Activated CD4-positive, alpha-beta T cell treated with anti-CD3 and anti-CD28 coated beads, Interleukin-10, Interleukin-2, amounts not matched to agents 100 ng/mL and 50 ng/mL, durations not matched to agents 16 hours and 8 hours (primary cell): Measurements from ENCODE around the gene EIF6.
"Not testable (repeated sequence)": the region's sequence is repeated elsewhere in the genome, so short reads cannot be mapped to it uniquely, and the experiment has no call there.

Experiments used
- DNase-seq: peaks from one replicate; pipeline ENCODE4 v3.0.0-alpha.2; 2020

EIF6 gene

DNA sequence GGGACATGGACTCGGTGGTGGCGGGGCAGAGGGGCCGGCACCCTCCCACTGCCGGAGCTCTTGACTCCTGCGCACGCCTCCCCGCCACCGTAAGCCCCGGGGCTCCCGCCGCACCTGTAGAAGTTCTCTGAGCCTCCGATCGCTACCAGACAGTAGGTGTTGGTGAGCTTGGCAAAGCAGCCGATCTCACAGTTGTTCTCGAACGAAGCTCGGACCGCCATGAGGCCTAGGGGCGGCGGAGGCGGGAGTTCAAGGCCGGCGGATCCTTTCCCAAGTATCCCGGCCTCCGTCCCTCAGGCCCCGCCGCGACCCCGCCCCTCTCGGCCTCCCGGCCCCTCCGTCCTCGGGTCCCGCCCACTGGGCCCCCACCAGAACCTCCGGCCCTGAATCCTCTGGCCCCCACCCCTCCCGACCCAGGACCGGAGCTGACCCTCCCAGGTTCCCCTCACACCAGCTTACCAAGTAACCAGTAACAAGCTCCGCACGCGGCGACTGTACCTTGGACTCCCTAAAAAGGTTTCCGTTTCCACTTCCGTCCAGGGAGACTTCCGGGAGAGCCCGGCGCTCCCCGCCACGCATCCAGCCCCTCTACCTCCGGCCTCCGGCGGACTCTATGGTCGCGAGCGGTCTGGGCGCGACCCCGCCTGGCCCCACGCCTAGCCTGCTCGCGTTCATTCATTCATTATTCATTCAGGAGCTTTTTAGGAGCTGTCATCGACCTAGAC, at the start of gene EIF6:
Gene EIF6, minus strand, starts transcription at position 506 of the 725 bp plus-strand sequence. Its CDS starts 285 bp downstream, at position 221.
- peak; percentile 91 for DNase-seq

- DNase-seq: no peak
These were observed 49.0 kb upstream of the EIF6 start for GRCh38 chr20:35333606-35334005.

DNA sequence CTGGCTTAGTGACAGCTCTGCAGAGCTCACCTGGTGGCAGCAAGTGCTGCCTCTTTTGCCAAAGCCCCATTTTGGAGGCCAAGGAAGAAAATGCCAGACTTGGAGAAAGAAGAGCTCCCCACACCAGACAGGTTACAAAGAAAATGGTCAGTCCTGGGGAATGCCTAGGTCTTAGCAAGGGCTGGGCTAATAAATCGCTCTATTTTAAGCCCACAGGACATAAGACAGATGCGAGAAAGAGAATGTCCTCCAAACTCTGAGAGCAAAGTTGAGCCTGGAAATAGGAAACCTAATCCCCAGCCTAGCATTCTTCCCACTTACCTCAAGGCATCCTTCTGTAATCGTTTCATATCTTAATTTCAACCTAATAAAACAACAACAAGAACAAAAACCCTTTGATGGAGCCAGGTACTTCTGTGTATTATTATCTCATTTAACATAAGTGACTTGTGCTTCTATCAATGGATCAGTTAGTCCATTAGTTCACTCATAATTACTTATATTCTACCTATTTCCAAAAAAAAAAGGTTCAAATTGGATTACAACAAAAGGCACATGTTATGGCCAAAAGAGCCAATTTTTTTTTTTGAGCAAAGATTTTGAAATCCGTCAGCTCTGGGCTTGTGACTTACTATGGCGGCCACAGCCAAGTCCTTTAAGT, 48.1 kb upstream of the EIF6 start:
- DNase-seq: no peak

DNA sequence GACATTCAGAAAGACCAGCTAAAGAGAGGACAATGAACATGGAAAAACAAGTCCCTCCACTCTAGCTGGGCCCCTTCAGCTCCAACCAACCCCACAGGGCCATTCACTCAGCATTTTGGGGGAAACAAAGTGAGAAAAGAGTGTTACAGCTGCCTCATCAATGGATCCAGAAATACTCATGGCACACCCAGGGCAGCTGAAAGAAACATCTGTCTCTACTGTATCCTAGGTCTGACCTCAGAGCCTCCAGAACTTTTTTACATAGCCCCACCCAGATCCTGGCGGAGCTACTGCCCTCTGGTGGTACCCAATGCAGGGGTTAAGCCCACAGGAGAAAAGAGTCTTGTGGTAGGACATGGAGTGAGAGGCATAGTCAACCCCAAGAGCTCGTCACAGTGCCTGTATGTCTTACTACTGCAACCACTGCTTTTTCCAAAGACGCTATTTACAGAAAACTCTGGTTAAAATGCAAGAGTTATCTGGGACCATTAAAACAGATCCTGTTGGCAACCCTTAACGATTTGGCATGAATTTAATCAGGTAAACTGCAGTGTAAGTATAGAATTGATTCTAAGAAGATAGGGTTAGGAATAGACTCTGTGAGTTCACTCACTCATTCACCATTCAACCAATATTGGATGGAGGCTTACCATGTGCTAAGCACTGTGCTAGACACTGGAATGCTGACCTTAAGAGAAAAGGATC, 45.0 kb upstream of the EIF6 start:
- peak; percentile 81 for DNase-seq

DNA sequence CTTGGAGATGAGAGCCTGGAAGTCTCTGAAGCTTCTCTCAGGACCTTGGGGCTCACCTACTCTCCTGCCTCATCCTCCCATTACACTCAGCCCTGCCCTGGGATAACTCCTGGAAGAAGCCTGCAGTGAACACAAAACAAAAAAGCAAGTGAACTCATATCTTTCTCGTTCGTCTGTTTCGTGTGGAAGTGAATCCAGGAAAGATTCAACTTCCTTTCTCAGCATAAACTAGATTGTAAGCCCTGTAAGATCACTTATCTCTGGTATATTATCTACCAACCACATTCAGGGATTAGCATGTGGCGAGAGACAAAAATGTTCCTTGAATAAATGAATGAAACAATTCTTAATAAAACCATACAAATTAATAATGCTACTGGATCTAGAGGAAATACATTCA, 44.1 kb upstream of the EIF6 start:
- no peak for DNase-seq

GRCh38 chr20:35328095-35328685, 43.6 kb upstream of the EIF6 start:
- DNase-seq: no peak

DNA sequence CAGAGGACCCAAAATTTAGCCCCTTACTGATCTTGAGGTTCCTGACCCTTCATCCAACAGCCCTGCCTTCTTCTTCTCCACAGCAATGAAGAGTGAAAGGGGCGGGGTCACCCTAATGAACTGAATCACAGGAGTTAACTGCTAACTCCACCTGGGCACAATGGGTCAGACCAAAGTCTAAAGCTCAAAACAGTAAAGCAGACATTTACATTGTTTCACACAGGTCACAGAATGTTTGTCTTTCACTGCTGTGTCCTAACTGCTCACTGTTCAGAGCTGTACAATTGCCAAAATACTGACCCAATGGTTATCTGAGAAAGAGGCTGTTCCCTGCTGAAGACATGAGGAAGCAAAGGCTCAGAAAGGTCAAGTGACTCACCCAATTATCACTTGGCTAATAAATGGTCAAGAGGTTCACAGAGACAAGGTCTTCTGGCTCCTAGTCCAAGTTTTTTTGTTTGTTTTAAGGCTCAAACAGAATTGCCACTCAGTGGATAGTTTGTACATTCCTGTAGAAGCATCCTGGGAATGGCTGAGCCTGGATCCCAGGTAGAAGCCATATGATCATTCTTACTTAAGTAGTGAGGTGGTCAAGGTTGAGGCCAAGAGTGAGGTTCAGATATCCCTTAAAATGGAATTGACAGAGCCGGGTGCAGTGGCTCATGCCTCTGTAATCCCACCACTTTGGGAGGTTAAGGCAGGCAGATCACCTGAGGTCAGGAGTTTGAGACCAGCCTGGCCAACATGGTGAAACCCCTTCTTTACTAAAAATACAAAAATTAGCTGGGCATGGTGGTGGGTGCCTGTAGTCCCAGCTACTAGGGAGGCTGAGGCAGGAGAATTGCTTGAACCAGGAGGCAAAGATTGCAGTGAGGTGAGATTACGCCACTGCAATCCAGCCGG, 42.8 kb upstream of the EIF6 start:
- DNase-seq: no peak

DNA sequence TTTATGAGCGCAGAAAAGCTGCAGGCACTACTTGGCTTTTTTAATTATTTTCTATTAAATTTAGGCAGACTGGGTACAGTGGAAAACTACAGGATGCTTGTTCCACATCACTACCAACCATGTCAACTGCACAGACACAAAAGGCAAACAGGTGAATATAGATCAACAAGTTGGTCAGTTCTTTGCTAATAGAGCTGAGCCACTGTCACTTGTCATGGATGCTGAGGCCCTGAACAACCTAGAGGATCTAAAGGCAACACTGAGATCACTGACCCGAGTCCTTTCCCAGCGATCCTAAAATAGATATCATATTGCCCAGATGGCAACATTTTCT, 42.1 kb upstream of the EIF6 start:
- DNase-seq: no peak

- DNase-seq: no peak
These were observed 41.6 kb upstream of the EIF6 start for GRCh38 chr20:35326021-35326739.

DNA sequence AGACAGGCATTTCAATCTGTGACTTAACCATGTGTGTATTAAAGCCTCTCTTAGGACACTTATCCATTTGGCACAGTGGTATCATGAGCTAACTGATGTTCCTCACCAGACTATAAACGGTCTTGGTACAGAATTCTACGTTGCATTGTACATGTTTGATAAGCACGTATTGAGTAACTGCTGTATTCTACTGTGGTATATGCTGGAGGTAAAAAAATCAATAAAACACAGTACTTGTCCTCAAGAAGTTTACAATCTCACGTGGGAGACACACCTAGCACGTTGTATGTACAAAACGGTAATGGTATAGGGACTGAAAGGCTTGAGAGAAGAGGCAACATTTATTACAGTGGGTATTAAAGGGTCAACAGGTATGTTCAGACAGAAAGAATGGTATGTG, 40.8 kb upstream of the EIF6 start:
- DNase-seq: no peak

- no peak for DNase-seq
These were observed 36.0 kb upstream of the EIF6 start for GRCh38 chr20:35320396-35321126.

- no peak for DNase-seq
These were observed 35.3 kb upstream of the EIF6 start for GRCh38 chr20:35319871-35320197.

DNA sequence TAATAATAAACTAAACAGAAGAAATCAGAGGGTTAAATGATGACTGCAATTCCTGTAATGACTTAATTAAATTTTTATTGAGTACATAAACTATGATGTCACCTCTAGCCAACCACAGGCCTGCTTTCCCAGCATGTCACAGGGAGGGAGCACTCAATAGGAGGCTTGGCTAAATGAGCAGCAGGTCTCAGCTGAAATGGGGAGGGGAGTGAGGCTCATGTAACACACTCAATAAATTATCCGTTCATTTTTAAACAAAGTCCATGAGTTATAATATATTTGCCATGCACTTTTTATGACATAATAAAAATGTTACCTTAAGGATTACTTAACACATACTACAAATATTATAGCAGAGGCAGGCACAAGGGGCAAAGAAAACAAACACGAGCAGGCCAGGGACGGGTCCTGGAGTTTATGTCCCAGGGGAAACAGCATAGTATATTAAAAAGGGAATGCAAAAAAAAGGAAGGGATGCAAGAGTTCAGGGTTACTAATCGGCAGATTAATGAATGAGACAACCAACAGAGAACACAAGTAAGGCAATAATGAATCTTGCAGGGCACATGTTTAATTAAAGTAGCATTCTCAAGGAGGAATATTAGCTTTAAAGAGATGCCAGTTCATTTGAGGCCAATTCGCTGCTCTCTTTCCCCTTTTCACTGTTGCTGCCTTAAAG, 34.8 kb upstream of the EIF6 start:
- DNase-seq: no peak

- peak; percentile 63 for DNase-seq
These were observed 34.1 kb upstream of the EIF6 start for GRCh38 chr20:35318502-35319157.

GRCh38 chr20:35317416-35318210, 33.0 kb upstream of the EIF6 start:
- DNase-seq: no peak

DNA sequence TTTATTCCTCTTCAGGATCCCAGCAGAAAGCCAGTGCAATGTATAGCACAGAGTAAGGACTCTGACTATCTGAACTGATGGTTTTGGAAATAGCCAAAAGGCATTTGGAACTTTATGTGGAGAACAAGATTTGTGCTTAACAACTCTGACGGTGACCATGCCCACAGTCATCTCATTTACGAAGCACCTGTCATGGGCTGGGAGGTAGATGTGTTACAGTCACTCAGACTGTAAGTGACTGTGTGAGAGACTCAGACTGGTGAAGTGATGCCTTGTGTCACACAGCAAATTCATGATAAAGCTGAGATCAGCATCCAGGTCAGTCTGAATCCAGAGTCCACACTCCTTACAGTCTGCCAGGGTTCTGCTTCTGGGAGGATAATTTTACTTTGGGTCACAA, 31.5 kb upstream of the EIF6 start:
- DNase-seq: no peak

- DNase-seq: not testable (repeated sequence)
These were observed 31.1 kb upstream of the EIF6 start for GRCh38 chr20:35315632-35316020.

GRCh38 chr20:35314816-35315631, 30.5 kb upstream of the EIF6 start:
- peak; percentile 53 for DNase-seq
